Measurements from ENCODE around the gene ALOX15. TPM values are rescaled to one million over a fixed set of nuclear protein-coding genes. Genes with fewer than 3 reads are reported as not detected.
"Not testable (repeated sequence)": the region's sequence is repeated elsewhere in the genome, so short reads cannot be mapped to it uniquely, and the experiment has no call there.

ALOX15 gene
- total and polyA plus RNA-seq, 3 experiments from 2014 or later: not detected

GRCh38 chr17:4599505-4600281 is 41.8 kb downstream of the ALOX15 start:
- Mint-ChIP-seq H3K36me3 (no peaks in the 10 kb centered on the region), H3K9me3 (peaks cover 0 to 2% (median 0%) of the 10 kb centered on the region in 5 donors), H3K4me1 (peaks cover 0 to 5% (median 4%) of the 10 kb centered on the region in 3 donors), H3K27ac (peak overlapping the region in 1 of 8 donors; percentile 88), H3K4me3 (no peak overlapping the region), H3K27me3 (peaks cover 5 to 8% of the 10 kb centered on the region in 2 donors)
- Histone ChIP-seq H3K4me3 (ENCODE audit: low read length) (no peak overlapping the region), H3K36me3 (ENCODE audit: insufficient read depth, low read length) (no peaks in the 10 kb centered on the region), H3K27me3 (ENCODE audit: insufficient read depth, low read length, poor library complexity, severe bottlenecking) (no peaks in the 10 kb centered on the region), H3K9me3 (ENCODE audit: low read length) (no peaks in the 10 kb centered on the region), H3K4me1 (ENCODE audit: insufficient read depth, low read length) (no peaks in the 10 kb centered on the region), H3K27ac (ENCODE audit: low read depth, low read length) (no peak overlapping the region)
- DNase-seq: no peak
- POLR2A ChIA-PET: no interaction called here
- CTCF ChIA-PET: no interaction called here

GRCh38 chr17:4598776-4599504 is 42.5 kb downstream of the ALOX15 start:
- no peak overlapping the region for H3K4me3 ChIP-seq (ENCODE audit: low read length)
- H3K27ac ChIP-seq (ENCODE audit: low read depth, low read length): no peak overlapping the region
- Mint-ChIP-seq H3K36me3 (no peaks in the 10 kb centered on the region), H3K27me3 (peaks cover 5% of the 10 kb centered on the region in 2 donors), H3K4me3 (no peak overlapping the region), H3K4me1 (peaks cover 0 to 5% (median 4%) of the 10 kb centered on the region in 3 donors), H3K27ac (no peak overlapping the region), H3K9me3 (peaks cover 0 to 2% (median 0%) of the 10 kb centered on the region in 5 donors)
- H3K36me3 ChIP-seq (ENCODE audit: insufficient read depth, low read length): no peaks in the 10 kb centered on the region
- H3K9me3 ChIP-seq (ENCODE audit: low read length): no peaks in the 10 kb centered on the region
- no peaks in the 10 kb centered on the region for H3K27me3 ChIP-seq (ENCODE audit: insufficient read depth, low read length, poor library complexity, severe bottlenecking)
- H3K4me1 ChIP-seq (ENCODE audit: insufficient read depth, low read length): no peaks in the 10 kb centered on the region
- POLR2A ChIA-PET: no interaction called here
- CTCF ChIA-PET: no interaction called here
- no peak for DNase-seq

- no peaks in the 10 kb centered on the region for H3K4me1 ChIP-seq (ENCODE audit: insufficient read depth, low read length)
- Mint-ChIP-seq H3K4me1 (peaks cover 0 to 5% (median 4%) of the 10 kb centered on the region in 3 donors), H3K9me3 (peaks cover 0 to 2% (median 0%) of the 10 kb centered on the region in 5 donors), H3K36me3 (no peaks in the 10 kb centered on the region), H3K4me3 (no peak overlapping the region), H3K27me3 (peaks cover 5% of the 10 kb centered on the region in 2 donors), H3K27ac (no peak overlapping the region)
- H3K4me3 ChIP-seq (ENCODE audit: low read length): no peak overlapping the region
- no peaks in the 10 kb centered on the region for H3K27me3 ChIP-seq (ENCODE audit: insufficient read depth, low read length, poor library complexity, severe bottlenecking)
- H3K27ac ChIP-seq (ENCODE audit: low read depth, low read length): no peak overlapping the region
- CTCF ChIA-PET: no interaction called here
- H3K9me3 ChIP-seq (ENCODE audit: low read length): no peaks in the 10 kb centered on the region
- H3K36me3 ChIP-seq (ENCODE audit: insufficient read depth, low read length): no peaks in the 10 kb centered on the region
- POLR2A ChIA-PET: no interaction called here
- no peak for DNase-seq
Observed at GRCh38 chr17:4597975-4598374, 43.5 kb downstream of the ALOX15 start.

GRCh38 chr17:4596636-4597380 is 44.7 kb downstream of the ALOX15 start:
- no peaks in the 10 kb centered on the region for H3K36me3 ChIP-seq (ENCODE audit: insufficient read depth, low read length)
- no peaks in the 10 kb centered on the region for H3K4me1 ChIP-seq (ENCODE audit: insufficient read depth, low read length)
- H3K27me3 Mint-ChIP-seq: peaks cover 8 to 12% of the 10 kb centered on the region in 2 donors
- POLR2A ChIA-PET: no interaction called here
- H3K9me3 ChIP-seq (ENCODE audit: low read length): no peaks in the 10 kb centered on the region
- no peak overlapping the region for H3K4me3 Mint-ChIP-seq
- H3K9me3 Mint-ChIP-seq: peaks cover 0 to 2% (median 0%) of the 10 kb centered on the region in 5 donors
- no peak for DNase-seq
- peaks cover 0 to 5% (median 4%) of the 10 kb centered on the region in 3 donors for H3K4me1 Mint-ChIP-seq
- H3K4me3 ChIP-seq (ENCODE audit: low read length): no peak overlapping the region
- CTCF ChIA-PET: no interaction called here
- H3K27ac Mint-ChIP-seq: no peak overlapping the region
- H3K36me3 Mint-ChIP-seq: no peaks in the 10 kb centered on the region
- H3K27ac ChIP-seq (ENCODE audit: low read depth, low read length): no peak overlapping the region
- no peaks in the 10 kb centered on the region for H3K27me3 ChIP-seq (ENCODE audit: insufficient read depth, low read length, poor library complexity, severe bottlenecking)

GRCh38 chr17:4595685-4596342 is 45.7 kb downstream of the ALOX15 start:
- H3K4me3 Mint-ChIP-seq; H3K4me1 Mint-ChIP-seq; DNase-seq; H3K27ac ChIP-seq (ENCODE audit: low read depth, low read length); H3K4me3 ChIP-seq (ENCODE audit: low read length); H3K4me1 ChIP-seq (ENCODE audit: insufficient read depth, low read length); H3K27me3 ChIP-seq (ENCODE audit: insufficient read depth, low read length, poor library complexity, severe bottlenecking); POLR2A ChIA-PET; H3K36me3 ChIP-seq (ENCODE audit: insufficient read depth, low read length); H3K9me3 Mint-ChIP-seq; H3K36me3 Mint-ChIP-seq; H3K27ac Mint-ChIP-seq; H3K9me3 ChIP-seq (ENCODE audit: low read length): not testable (repeated sequence)
- CTCF ChIA-PET: interaction anchor here (0.6 to 1.1 kb wide), 3 partner anchors 17 to 91 kb away, joined by 3 to 5 read pairs (median 4); no protein-coding TSS in a partner anchor
- peaks cover 11 to 12% of the 10 kb centered on the region in 2 donors for H3K27me3 Mint-ChIP-seq

- peaks cover 0 to 2% (median 0%) of the 10 kb centered on the region in 5 donors for H3K9me3 Mint-ChIP-seq
- H3K36me3 ChIP-seq (ENCODE audit: insufficient read depth, low read length): no peaks in the 10 kb centered on the region
- ChIA-PET CTCF (interaction anchor here (0.6 to 1.1 kb wide), 4 partner anchors 17 to 92 kb away, joined by 3 to 6 read pairs (median 4); no protein-coding TSS in a partner anchor), POLR2A (no interaction called here)
- no peaks in the 10 kb centered on the region for H3K27me3 ChIP-seq (ENCODE audit: insufficient read depth, low read length, poor library complexity, severe bottlenecking)
- H3K4me3 Mint-ChIP-seq: no peak overlapping the region
- no peak overlapping the region for H3K27ac ChIP-seq (ENCODE audit: low read depth, low read length)
- H3K9me3 ChIP-seq (ENCODE audit: low read length): no peaks in the 10 kb centered on the region
- H3K27ac Mint-ChIP-seq: peak overlapping the region in 1 of 8 donors; percentile 33
- DNase-seq: peak in 1 of 5 donors; percentile 27
- H3K4me1 Mint-ChIP-seq: peaks cover 0 to 5% (median 4%) of the 10 kb centered on the region in 3 donors
- H3K4me1 ChIP-seq (ENCODE audit: insufficient read depth, low read length): no peaks in the 10 kb centered on the region
- no peak overlapping the region for H3K4me3 ChIP-seq (ENCODE audit: low read length)
- no peaks in the 10 kb centered on the region for H3K36me3 Mint-ChIP-seq
- H3K27me3 Mint-ChIP-seq: peaks cover 11 to 19% of the 10 kb centered on the region in 2 donors
Observed at GRCh38 chr17:4594931-4595684, 46.4 kb downstream of the ALOX15 start.

GRCh38 chr17:4594406-4594805 is 47.1 kb downstream of the ALOX15 start:
- H3K36me3 Mint-ChIP-seq: no peaks in the 10 kb centered on the region
- Histone ChIP-seq H3K4me3 (ENCODE audit: low read length) (no peak overlapping the region), H3K4me1 (ENCODE audit: insufficient read depth, low read length) (no peaks in the 10 kb centered on the region), H3K36me3 (ENCODE audit: insufficient read depth, low read length) (no peaks in the 10 kb centered on the region), H3K9me3 (ENCODE audit: low read length) (no peaks in the 10 kb centered on the region), H3K27ac (ENCODE audit: low read depth, low read length) (no peak overlapping the region), H3K27me3 (ENCODE audit: insufficient read depth, low read length, poor library complexity, severe bottlenecking) (no peaks in the 10 kb centered on the region)
- CTCF ChIA-PET: interaction anchor here (1.1 kb wide), 1 partner anchor 28 kb away, joined by 6 read pairs; no protein-coding TSS in a partner anchor
- peaks cover 0 to 5% (median 4%) of the 10 kb centered on the region in 3 donors for H3K4me1 Mint-ChIP-seq
- H3K9me3 Mint-ChIP-seq: no peaks in the 10 kb centered on the region
- POLR2A ChIA-PET: no interaction called here
- H3K27me3 Mint-ChIP-seq: peaks cover 11 to 19% of the 10 kb centered on the region in 2 donors
- H3K27ac Mint-ChIP-seq: no peak overlapping the region
- H3K4me3 Mint-ChIP-seq: no peak overlapping the region
- no peak for DNase-seq
